BE2C (cell line): ENCODE data around the gene MAP3K3.

Experiments used
- DNase-seq: peaks from one replicate; pipeline ENCODE4 v3.0.0-alpha.2; 2020
- H3K27me3 ChIP-seq: fragments of 250-450 bp; sonication (Bioruptor Pico); 2 replicates; pipeline ENCODE4 v1.5.1; 2020; ENCODE audit warnings: mild to moderate bottlenecking
- H3K36me3 ChIP-seq: fragments of 250-450 bp; sonication (Bioruptor Pico); 2 replicates; pipeline ENCODE4 v1.5.1; 2020; ENCODE audit warnings: mild to moderate bottlenecking
- H3K4me1 ChIP-seq: fragments of 250-450 bp; sonication (Bioruptor Pico); 2 replicates; pipeline ENCODE4 v1.5.1; 2020
- H3K4me3 ChIP-seq: 2 replicates; pipeline ENCODE4 v1.5.1; 2011; ENCODE audit warnings: low read depth, low read length
- H3K9me3 ChIP-seq: fragments of 250-450 bp; sonication (Bioruptor Pico); 2 replicates; pipeline ENCODE4 v1.5.1; 2020
- CTCF ChIP-seq: IDR thresholded peaks from 2 replicates; pipeline ENCODE4 v1.5.1; 2012; ENCODE audit warnings: mild to moderate bottlenecking, low read depth, low read length

Gene MAP3K3

GRCh38 chr17:63694229-63694949, 72.2 kb downstream of the MAP3K3 start:
- Histone ChIP-seq H3K27me3 (no peaks in the 10 kb centered on the region), H3K4me1 (no peaks in the 10 kb centered on the region; the same call in 1 of the 2 replicates), H3K9me3 (no peaks in the 10 kb centered on the region), H3K36me3 (peaks cover 56% of the 10 kb centered on the region), H3K4me3 (no peak overlapping the region)
- DNase-seq: peak; percentile 35
- no peak for TF ChIP-seq CTCF

GRCh38 chr17:63694950-63695773, 72.9 kb downstream of the MAP3K3 start:
- DNase-seq: no peak
- Histone ChIP-seq H3K4me1 (no peaks in the 10 kb centered on the region; the same call in 1 of the 2 replicates), H3K9me3 (no peaks in the 10 kb centered on the region), H3K27me3 (no peaks in the 10 kb centered on the region), H3K36me3 (peaks cover 48% of the 10 kb centered on the region), H3K4me3 (no peak overlapping the region)
- no peak for TF ChIP-seq CTCF

- no peaks in the 10 kb centered on the region for H3K27me3 ChIP-seq
- no peak overlapping the region for H3K4me3 ChIP-seq
- no peak for TF ChIP-seq CTCF
- peaks cover 41% of the 10 kb centered on the region for H3K36me3 ChIP-seq
- peaks cover 2% of the 10 kb centered on the region; the same call in 1 of the 2 replicates for H3K4me1 ChIP-seq
- peaks cover 3% of the 10 kb centered on the region for H3K9me3 ChIP-seq
- DNase-seq: no peak
Observed at GRCh38 chr17:63695889-63696288, 73.7 kb downstream of the MAP3K3 start.

- Histone ChIP-seq H3K36me3 (peaks cover 35% of the 10 kb centered on the region), H3K4me3 (no peak overlapping the region), H3K9me3 (peaks cover 4% of the 10 kb centered on the region), H3K27me3 (no peaks in the 10 kb centered on the region), H3K4me1 (peaks cover 4% of the 10 kb centered on the region; the same call in 1 of the 2 replicates)
- peak; percentile 58 for DNase-seq
- peak; percentile 72 for TF ChIP-seq CTCF
Observed at GRCh38 chr17:63696381-63696961, 74.3 kb downstream of the MAP3K3 start.

GRCh38 chr17:63697341-63698286, 75.4 kb downstream of the MAP3K3 start:
- Histone ChIP-seq H3K9me3 (peaks cover 4% of the 10 kb centered on the region), H3K36me3 (peaks cover 24% of the 10 kb centered on the region), H3K4me3 (no peak overlapping the region), H3K27me3 (no peaks in the 10 kb centered on the region), H3K4me1 (peaks cover 4% of the 10 kb centered on the region; the same call in 1 of the 2 replicates)
- TF ChIP-seq CTCF: peak; percentile 61
- DNase-seq: peak; percentile 60
